Measurements from ENCODE around the gene DYRK3.

The DYRK3 gene

DNA sequence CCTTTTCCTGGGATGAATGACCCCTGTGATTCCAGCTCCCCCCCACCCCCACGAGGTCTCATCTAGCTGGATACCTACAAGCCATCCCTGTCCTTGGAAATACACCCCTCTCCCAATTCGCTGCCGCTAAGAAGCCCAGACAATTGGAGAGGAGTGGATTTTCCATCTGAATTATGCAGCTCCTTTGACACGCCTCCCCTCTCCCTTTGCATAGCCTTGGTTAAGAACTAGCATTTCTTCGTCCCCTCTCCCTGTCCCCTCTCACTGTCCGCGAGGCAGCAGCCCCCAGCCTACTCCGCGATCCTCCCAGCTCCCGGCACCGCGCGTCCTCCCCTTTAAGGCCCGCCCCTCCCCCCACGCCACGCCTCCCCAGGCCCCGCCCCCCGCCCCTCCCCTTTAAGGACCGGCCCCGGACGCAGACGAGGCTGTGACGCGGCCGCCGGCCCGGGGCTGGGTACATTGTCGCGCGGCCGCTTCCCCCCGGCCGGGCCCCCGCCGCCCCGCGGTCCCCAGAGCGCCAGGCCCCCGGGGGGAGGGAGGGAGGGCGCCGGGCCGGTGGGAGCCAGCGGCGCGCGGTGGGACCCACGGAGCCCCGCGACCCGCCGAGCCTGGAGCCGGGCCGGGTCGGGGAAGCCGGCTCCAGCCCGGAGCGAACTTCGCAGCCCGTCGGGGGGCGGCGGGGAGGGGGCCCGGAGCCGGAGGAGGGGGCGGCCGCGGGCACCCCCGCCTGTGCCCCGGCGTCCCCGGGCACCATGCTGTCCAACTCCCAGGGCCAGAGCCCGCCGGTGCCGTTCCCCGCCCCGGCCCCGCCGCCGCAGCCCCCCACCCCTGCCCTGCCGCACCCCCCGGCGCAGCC, 49.4 kb downstream of the DYRK3 start, which contains the start of gene MAPKAPK2:
MAPKAPK2 (plus strand) TSS at position 428 of the 856 bp plus-strand sequence; CDS start at position 753, 325 bp downstream.
- peak; percentile 79 for DNase-seq

DNA sequence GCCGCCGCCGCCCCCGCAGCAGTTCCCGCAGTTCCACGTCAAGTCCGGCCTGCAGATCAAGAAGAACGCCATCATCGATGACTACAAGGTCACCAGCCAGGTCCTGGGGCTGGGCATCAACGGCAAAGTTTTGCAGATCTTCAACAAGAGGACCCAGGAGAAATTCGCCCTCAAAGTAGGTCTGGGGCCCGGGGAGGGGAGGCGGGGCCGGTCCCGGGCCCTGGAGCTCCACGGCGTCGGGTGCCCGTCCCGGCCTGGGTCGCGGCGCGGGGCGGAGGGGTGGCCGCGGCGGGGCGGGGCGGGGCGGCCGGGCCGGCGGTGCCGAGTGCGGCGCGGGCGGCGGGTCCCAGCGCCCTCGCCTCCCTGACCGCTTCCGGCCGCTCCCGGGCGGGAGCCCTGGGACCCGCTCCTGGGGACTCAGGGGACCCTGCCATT, 50.0 kb downstream of the DYRK3 start:
- DNase-seq, result peak; percentile 70

DNA sequence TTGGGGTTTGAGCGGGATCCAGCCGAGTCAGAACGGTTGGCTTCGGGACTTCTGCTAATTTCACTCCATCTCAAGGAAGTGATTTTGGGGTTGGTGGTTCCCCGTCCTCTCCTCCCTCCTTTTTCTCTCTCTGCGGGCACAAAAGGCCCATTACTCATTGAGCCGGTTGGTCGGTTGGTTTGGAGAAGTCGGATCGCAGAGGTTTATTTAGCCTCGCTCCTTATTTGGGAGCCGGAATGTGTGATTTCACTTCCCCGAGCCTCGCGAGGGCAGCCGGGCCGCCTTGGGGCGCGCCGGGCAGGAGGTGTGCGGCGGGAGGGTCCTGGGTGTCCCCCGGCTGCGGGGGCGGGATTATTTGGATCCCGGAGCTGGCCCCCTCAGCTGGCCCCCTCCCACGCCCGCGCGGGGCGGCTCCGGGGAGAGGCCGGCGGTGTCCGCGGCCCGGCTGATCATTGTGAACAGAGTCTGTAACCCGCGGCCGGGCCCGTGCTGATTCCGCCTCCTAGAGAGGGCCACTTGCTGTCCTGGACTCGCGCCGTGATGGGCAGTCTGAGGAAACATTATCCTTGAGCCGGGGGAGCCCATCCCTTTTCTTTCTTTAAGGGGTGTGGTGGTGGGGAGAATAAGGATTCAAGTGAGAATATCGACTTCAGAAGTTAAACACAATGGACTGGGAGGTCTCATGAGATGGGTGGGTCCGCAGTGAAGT, 50.6 kb downstream of the DYRK3 start:
- DNase-seq, result peak; percentile 81

DNA sequence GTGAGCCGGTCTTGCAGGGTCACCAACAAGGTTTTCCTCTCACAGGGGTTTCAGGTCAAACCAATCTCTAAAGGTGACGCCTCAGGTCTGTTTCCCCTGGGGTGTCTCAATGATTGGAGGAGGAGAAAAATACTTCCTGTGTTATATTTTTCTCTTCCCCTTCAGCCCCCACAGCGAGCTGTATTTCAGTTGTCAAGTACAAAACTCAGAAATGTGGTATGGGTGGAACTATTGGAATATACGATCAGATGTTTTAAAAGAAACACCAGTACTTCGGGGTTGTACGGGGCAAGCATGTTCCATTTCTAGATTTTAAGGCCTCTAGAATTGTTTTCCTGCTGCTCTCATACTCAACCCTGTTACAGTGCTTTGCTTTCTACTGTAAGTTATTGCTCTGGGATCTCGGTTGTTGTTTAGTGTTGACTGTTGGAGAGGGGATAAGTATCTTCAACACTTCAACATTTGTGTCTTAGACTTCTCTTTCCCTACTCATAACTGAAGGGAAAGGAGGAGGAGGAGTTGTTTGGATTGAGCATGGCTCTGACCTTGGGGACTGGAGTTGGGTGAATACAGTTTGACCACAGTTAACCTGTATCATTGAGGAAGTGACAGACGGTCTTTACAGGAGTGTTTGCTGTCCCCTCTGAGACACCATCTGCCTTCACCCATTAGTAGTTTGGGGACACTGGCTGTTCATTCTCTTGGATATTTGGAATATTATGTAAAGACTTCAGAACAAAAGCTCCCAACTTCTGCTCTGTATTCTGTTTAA, 51.3 kb downstream of the DYRK3 start:
- peak; percentile 66 for DNase-seq

DNA sequence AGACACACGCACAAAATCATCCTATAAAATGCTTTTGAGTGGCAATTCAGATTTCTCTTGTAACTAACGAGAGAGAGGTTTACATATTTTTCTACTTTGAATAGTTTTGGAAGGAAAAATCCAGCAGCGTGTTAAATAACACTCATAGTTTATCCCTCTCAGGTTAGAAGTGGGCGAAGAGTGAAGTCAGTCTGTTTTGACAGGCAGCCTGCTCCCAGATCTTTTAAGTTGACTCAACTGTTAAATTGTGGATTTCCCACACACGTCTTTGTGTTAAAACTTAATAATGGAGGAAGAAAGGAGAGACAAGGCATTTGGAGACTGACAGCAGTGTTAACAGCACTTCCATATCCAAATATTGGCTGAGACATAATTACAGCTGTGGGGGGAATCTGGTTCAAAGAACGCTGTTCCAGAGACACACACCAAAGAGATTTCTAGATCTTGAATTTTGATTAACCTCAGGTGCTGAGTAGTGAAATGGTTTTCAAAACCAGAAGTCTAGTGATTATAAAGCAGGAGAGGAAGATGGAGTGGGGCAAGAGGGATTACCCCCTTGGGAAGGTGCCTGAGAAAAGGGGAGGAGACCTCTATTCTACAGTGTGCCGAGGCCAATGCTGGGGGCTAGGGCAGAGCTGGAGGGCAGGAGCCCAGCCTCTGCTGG, 52.0 kb downstream of the DYRK3 start:
- no peak for DNase-seq

DNA sequence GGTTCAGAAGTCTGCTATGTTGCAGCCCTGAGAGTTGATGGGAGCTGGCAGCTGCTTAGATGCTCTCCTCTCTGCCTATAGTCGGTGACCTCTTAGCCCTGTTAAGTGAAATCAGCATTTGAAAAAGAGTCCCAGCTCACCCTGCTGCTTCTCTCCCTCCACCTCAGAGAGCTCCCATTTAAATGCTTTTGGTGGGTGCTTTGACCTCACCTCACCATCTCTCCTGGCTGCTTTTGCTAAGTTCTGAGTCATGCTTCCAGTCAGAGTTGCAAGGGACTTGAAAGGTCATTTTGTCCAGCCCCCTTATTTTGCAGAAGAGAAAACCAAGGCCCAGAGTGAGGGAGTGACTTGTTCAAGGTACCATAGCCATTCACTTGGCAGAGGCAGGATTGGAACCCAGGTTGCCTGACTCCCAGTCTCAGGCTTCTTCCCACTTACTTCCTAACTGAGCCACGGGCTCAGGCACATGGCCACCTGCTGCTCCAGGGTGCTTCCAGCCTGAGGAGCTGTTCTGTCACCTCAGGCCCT, 52.6 kb downstream of the DYRK3 start:
- DNase-seq, result no peak

DNA sequence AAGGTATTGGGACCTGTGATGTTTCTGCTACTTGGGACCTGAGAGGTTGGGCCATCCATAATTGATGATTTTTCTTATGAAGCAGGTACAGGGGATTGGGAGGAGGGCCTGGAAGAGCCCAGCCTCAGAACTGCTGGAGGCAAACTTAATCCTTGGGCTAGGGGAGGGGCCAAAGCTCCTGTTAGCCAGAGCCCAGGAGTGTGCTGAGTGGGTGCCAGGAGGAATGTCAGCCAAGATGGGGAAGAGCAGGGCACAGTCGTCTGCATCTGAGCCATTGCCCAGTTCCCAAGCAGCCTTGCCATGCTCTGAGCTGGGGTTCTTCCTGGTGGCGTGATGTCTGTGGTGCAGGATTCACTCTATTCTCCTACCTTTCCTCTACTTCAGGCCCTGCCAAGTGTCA, 55.2 kb downstream of the DYRK3 start:
- no peak for DNase-seq

DNA sequence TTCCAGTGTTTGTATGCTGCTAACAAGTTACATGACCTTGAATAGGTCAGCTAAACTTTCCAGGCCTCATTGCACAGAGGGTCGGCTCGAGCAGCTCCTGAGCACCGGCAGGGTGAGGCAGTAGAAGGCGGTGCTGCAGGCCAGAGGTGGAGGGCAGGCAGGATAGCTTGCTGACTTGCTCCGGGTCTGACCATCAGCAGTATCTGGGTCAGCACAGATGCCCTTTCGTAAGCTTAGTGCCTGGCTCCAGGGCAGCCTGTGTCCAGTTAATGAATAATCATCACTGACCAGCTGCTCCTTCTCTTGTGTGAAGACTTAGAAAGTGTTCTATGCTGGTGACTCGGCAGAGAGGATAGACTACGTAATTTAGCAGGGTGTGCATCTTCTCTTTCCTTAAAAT, 56.3 kb downstream of the DYRK3 start:
- no peak for DNase-seq

DNA sequence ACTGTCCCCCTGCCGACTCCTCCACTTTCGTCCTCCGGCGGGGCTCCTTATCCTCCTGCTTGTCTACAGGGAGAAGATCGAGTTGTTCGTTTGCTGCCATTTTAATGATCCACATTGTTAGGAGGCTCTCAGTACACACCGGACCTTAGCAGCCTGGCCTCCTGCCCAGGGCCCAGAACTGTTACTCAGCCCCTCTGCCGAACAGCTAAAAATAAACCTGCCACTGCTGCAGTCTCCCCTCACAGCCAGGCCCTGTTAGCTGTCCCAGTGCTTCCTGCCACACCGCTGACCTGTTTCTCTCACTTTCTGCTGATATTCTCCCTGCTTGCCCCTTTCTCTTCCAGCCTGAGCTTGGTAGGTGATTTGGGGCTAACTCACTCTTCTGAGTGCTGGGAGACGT, 57.7 kb downstream of the DYRK3 start:
- no peak for DNase-seq

DNA sequence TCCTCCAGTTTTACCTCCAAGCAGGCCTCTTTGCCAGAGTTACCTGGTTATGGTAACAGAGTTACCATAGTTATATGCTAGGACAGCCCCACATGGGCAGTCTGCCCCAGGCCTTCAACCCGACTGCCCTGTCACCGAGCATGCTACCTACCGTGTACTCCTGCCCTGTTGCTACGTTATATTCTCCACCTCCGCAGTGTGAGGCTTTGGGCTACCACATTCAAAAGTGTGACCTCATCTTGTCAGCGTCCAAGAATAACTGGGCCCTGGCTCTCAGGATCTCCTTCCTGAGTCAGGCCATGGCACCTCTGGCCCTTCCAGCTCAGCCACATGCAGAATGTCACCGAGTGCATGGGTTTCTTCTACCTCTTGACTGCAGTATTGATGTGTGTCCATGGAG, 58.3 kb downstream of the DYRK3 start:
- no peak for DNase-seq

DNA sequence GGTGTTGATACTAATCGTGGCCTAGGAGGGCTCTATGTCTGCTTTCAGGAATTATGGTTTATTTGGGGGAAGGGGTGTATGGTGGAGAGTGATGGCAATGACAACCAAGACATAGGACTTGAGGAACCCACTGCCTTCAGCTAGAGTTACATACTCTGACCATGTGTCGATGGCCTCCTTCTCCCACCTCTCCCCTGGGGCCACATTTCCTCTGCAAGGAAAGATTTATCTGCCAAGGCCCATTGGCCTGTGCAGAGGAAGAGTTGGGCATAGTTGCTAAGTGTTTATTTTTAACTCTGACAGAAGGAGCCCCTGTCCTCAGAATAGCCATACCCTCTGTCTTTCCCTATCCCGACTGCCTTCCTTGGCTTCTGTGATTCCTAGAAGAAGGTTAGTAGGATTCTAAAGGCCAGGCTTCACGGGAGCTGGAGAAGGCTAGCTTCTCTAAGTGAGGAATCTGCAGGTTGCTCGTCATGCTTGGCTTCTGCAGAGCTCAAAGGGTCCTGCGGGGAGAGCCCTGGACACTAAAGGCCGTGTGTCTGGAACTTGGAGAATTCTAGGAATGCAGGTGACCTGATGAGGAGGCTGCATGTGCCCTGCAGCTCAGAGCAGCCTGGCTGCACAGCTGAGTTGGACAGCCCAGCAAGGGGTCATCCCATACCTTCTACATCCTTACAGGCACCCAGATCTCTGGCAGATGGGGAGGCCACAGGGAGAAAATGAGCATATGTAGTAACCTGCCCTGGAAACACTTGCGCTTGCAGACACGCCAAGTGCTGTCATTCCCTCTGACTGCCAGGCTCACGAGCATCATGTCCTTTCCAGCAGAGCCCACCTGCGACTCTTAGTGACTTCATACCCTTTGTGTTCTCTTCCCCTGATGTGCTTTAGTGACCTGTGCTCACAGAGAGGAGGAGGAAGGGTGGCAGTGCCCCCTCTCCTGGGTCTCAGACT, 59.1 kb downstream of the DYRK3 start:
- no peak for DNase-seq

DNA sequence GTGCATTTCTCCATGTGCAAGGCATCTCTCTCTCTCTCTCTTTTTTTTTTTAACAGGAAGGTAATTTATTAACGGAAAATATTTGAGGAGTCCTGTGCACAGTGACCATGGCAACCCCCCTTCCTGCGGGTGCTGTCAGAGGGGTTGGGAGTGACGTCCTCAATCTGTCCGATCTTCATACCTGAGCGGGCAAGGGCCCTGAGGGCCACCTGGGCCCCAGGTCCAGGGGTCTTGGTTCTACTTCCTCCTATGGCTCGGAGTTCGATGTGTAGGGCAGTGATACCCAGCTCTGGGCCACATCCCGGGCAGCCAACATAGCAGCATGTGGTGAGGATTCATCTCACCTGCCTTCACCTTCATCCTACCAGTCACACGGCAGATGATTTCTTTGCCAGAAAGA, 60.4 kb downstream of the DYRK3 start:
- no peak for DNase-seq

DNA sequence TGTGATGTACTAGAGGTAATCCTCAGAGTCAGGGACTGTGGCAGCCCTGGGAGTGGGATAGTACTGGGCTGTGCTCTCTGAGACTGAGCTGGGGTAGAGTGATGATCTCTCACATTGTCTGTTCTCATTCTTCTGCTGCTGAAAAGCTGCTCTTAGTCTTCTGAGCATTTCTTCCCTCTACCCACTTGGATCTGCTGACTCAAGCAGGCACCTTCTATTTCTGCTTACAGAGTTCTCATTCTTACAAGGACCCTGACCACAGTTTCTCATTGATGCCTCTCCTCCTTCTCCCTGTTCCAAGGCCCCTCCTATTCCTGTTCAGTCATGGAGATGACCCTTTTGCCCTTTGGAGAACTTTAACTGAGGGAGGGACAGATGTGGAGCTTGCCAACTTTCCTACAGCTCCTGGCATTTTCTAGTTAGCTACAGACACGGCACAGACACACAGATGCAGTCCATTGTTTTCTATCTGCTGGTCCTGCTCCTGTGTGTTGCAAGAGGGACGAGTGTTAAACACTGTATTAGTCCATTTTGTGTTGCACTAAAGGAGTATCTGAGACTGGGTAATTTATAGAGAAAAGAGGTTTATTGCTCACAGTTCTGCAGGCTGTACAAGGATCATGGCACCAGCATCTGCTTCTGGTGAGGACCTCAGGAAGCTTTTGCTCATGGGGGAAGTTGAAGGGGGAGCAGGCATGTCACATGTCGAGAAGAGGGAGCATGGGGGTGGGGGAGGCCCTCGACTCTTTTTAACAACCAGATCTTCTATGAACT, 61.7 kb downstream of the DYRK3 start:
- no peak for DNase-seq

DNA sequence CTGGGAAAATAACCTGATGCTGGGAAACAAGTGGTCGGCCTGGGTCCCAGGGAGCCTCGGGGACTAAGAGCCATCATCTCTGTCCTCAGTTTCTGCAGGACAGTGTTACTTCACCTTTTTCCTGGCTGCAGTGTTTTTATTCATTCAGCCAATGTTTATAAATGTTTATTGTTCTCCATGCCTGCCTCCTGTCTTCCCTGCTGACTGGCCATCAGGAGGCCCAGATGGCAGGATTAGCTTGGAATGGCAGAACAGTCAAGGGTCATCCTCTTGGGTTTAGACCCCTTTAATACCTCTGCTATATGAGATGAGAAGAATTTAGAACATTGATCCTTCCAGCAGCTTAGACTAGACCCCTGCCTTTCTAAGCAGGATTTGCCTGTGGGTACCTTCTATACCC, 62.7 kb downstream of the DYRK3 start:
- DNase-seq, result no peak
